ENCODE results near the gene VAV3. TPM values are rescaled to one million over a fixed set of nuclear protein-coding genes. Genes with fewer than 3 reads are reported as not detected.

Gene VAV3
- total and polyA plus RNA-seq, 2 of the 8 experiments (the other 6 are each of a cell fraction or from before 2014, with no cell fraction given): 2.9 to 7.9 TPM

GRCh38 chr1:108010581-108010980, 45.6 kb upstream of the VAV3 start:
- no peak for FAIRE-seq
- no peak overlapping the region for H3K14ac ChIP-seq (ENCODE audit: insufficient read length)
- TF ChIP-seq SIN3A (conservative IDR thresholded peaks at IDR 0.05 in 1 of 2, IDR thresholded peaks at IDR 0.05 in 1 of 2; ENCODE audit: low read depth in 1 of 2, low read length in 2 of 2): no peak
- TF ChIP-seq GTF2F1 (IDR thresholded peaks at IDR 0.05; ENCODE audit: borderline replicate concordance, low read depth, low read length): no peak
- no peak for TF ChIP-seq RBBP5 (IDR thresholded peaks at IDR 0.05; ENCODE audit: borderline replicate concordance, low read depth, low read length)
- TF ChIP-seq, protein P1, sequence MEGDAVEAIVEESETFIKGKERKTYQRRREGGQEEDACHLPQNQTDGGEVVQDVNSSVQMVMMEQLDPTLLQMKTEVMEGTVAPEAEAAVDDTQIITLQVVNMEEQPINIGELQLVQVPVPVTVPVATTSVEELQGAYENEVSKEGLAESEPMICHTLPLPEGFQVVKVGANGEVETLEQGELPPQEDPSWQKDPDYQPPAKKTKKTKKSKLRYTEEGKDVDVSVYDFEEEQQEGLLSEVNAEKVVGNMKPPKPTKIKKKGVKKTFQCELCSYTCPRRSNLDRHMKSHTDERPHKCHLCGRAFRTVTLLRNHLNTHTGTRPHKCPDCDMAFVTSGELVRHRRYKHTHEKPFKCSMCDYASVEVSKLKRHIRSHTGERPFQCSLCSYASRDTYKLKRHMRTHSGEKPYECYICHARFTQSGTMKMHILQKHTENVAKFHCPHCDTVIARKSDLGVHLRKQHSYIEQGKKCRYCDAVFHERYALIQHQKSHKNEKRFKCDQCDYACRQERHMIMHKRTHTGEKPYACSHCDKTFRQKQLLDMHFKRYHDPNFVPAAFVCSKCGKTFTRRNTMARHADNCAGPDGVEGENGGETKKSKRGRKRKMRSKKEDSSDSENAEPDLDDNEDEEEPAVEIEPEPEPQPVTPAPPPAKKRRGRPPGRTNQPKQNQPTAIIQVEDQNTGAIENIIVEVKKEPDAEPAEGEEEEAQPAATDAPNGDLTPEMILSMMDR (IDR thresholded peaks at IDR 0.05; ENCODE audit: control extremely low read depth in 1 of 3, insufficient read depth in 1 of 3, low read depth in 1 of 3, low read length in 3 of 3): no peak
- no peak for TF ChIP-seq SRF (IDR thresholded peaks at IDR 0.05; ENCODE audit: low read depth, low read length)
- TF ChIP-seq EZH2 (IDR thresholded peaks at IDR 0.05; ENCODE audit: low read depth, low read length, severe bottlenecking): no peak
- no peak for TF ChIP-seq SAP30 (IDR thresholded peaks at IDR 0.05; ENCODE audit: insufficient read depth, insufficient replicate concordance, low read length)
- no peak for TF ChIP-seq NANOG (IDR thresholded peaks at IDR 0.05; ENCODE audit: insufficient read depth, low read depth, low read length, poor library complexity, severe bottlenecking)
- no peak for TF ChIP-seq TAF1 (IDR thresholded peaks at IDR 0.05; ENCODE audit: low read depth, low read length)
- no peak for TF ChIP-seq POLR2A (IDR thresholded peaks at IDR 0.05; ENCODE audit: control extremely low read depth in 1 of 2, low read depth in 2 of 2, low read length in 2 of 2)
- no peak for TF ChIP-seq SP4 (IDR thresholded peaks at IDR 0.05; ENCODE audit: low read length)

More at GRCh38 chr1:108010581-108010980, 45.6 kb upstream of the VAV3 start:
- no peak overlapping the region for H2BK5ac ChIP-seq (ENCODE audit: low read depth, low read length)
- H3K4me2 ChIP-seq (ENCODE audit: insufficient read depth in 1 of 2, low read depth in 2 of 2, low read length in 2 of 2): no peak overlapping the region
- no peak overlapping the region for H2AK5ac ChIP-seq (ENCODE audit: low read depth, low read length)
- no peak overlapping the region for H3K23ac ChIP-seq (ENCODE audit: insufficient read length)
- H3K56ac ChIP-seq (replicated peaks; ENCODE audit: insufficient read length, low read depth, low read length): no peak overlapping the region
- H3K9ac ChIP-seq (replicated peaks in 1 of 4; ENCODE audit: extremely low read depth in 1 of 4, low read depth in 3 of 4, low read length in 3 of 4): no peak overlapping the region
- H4K5ac ChIP-seq (ENCODE audit: insufficient read length, low read depth, low read length): no peak overlapping the region
- H2BK12ac ChIP-seq (ENCODE audit: low read depth, low read length): no peak overlapping the region
- no peaks in the 10 kb centered on the region for H3K79me2 ChIP-seq (ENCODE audit: control insufficient read depth in 1 of 2, insufficient read depth in 2 of 2, low read length in 2 of 2)
- no peak overlapping the region for H3K18ac ChIP-seq (ENCODE audit: extremely low read depth, low read length)
- H3K23me2 ChIP-seq (ENCODE audit: low read depth, low read length): no peaks in the 10 kb centered on the region
- no peaks in the 10 kb centered on the region for H3K4me1 ChIP-seq (replicated peaks in 1 of 4; ENCODE audit: control insufficient read depth in 3 of 4, insufficient read depth in 4 of 4, low read length in 3 of 4)
- H2BK20ac ChIP-seq (ENCODE audit: low read length): no peak overlapping the region
- no peaks in the 10 kb centered on the region for H3K79me1 ChIP-seq (ENCODE audit: low read depth, low read length)
- no peaks in the 10 kb centered on the region for H3K9me3 ChIP-seq (ENCODE audit: insufficient read depth in 2 of 2, low read depth in 1 of 2, low read length in 1 of 2)
- no peak overlapping the region for H2BK120ac ChIP-seq (replicated peaks; ENCODE audit: low read depth, low read length)
- H2BK15ac ChIP-seq (ENCODE audit: low read length): no peak overlapping the region
- H4K20me1 ChIP-seq (replicated peaks in 1 of 2; ENCODE audit: control insufficient read depth in 1 of 2, insufficient read depth in 2 of 2, low read length in 2 of 2): no peaks in the 10 kb centered on the region
- DNase-seq (ENCODE audit: low read depth in 1 of 2, low spot score in 2 of 2): no peak
- H3K36me3 ChIP-seq (ENCODE audit: control insufficient read depth in 2 of 4, insufficient read depth in 4 of 4, low read length in 3 of 4): no peaks in the 10 kb centered on the region
- 89% methylated on average over 4 of the region's 4 CpGs; no CpG with 5 or more reads in 1 of the 2 experiments for WGBS, 2 experiments (ENCODE audit: extremely low coverage in 1 of 2, insufficient coverage in 1 of 2, insufficient read length in 1 of 2, insufficient replicate concordance in 2 of 2, low coverage in 1 of 2, low lambda C conversion rate in 2 of 2, missing lambda C conversion rate in 1 of 2)
- no peaks in the 10 kb centered on the region for H3K27me3 ChIP-seq (replicated peaks in 1 of 4; ENCODE audit: control insufficient read depth in 3 of 4, extremely low read depth in 1 of 4, insufficient read depth in 3 of 4, low read length in 3 of 4)
- CTCF ChIA-PET (ENCODE audit: partially characterized antibody): interaction anchor here (1.0 to 1.8 kb wide), 3 partner anchors 21 to 228 kb away, joined by 3 to 9 read pairs (median 3); no protein-coding TSS in a partner anchor
- POLR2A ChIA-PET (ENCODE audit: partially characterized antibody): no interaction called here
- no peak overlapping the region for H2AFZ ChIP-seq (ENCODE audit: low read length)
- no peak overlapping the region for H3K27ac ChIP-seq (ENCODE audit: low read depth, low read length)
- no peak overlapping the region for H4K91ac ChIP-seq (replicated peaks; ENCODE audit: insufficient read length, low read length)
- no peak overlapping the region for H3K4ac ChIP-seq (replicated peaks; ENCODE audit: insufficient read length, low read depth, low read length)
- no peak overlapping the region for H4K8ac ChIP-seq (ENCODE audit: extremely low read depth, insufficient read depth, low read length)
- no peak overlapping the region for H3K4me3 ChIP-seq (ENCODE audit: extremely low read depth in 1 of 4, insufficient read depth in 2 of 4, low read depth in 3 of 4, low read length in 4 of 4)
